ENCODE results near the gene ZNF561. TPM values are rescaled to one million over a fixed set of nuclear protein-coding genes. Genes with fewer than 3 reads are reported as not detected.

Gene ZNF561
- total RNA-seq, 2 donors from 2014 or later, result 26.1 to 32.2 TPM

Other genes with a start within 250 kb of the ZNF561 start
- 10 to 100 TPM; 24.7 to 26.1 TPM for gene ZNF266, start 185.7 kb downstream of the ZNF561 start, total RNA-seq
- gene ZNF560, start 122.6 kb downstream of the ZNF561 start, total RNA-seq, result under 1 TPM in 1 of 2 donors, not detected in 1; 0.35 TPM
- gene ZNF426, start 82.6 kb downstream of the ZNF561 start, total RNA-seq, result 10 to 100 TPM; 11.3 to 16.0 TPM
- gene ZNF121, start 36.7 kb downstream of the ZNF561 start, total RNA-seq, result 10 to 100 TPM; 62.7 to 68.8 TPM
- 10 to 100 TPM; 39.3 to 53.2 TPM for gene ZNF562, start 53.9 kb upstream of the ZNF561 start, total RNA-seq
- 1 to 10 TPM; 3.8 to 8.4 TPM for gene ZNF846, start 147.5 kb upstream of the ZNF561 start, total RNA-seq
- gene FBXL12, start 197.8 kb upstream of the ZNF561 start, total RNA-seq, result 10 to 100 TPM; 23.6 to 27.2 TPM
- gene UBL5, start 206.7 kb upstream of the ZNF561 start, total RNA-seq, result 100 to 1,000 TPM; 247 to 395 TPM
- gene PIN1, start 214.1 kb upstream of the ZNF561 start, total RNA-seq, result 10 to 100 TPM; 62.0 to 93.1 TPM